Measurements from ENCODE around the gene UBE2U.

The UBE2U gene

GRCh38 chr1:64172458-64172983 is 30.9 kb upstream of the UBE2U start:
- Histone ChIP-seq H3K27ac (ENCODE audit: low read length) (no peak overlapping the region), H3K9me3 (ENCODE audit: control insufficient read depth in 1 of 2, low read length in 2 of 2) (no peaks in the 10 kb centered on the region), H3K36me3 (ENCODE audit: control insufficient read depth in 1 of 2, insufficient read depth in 2 of 2, low read length in 2 of 2) (peaks cover 0 to 2% of the 10 kb centered on the region in 2 donors), H3K27me3 (ENCODE audit: low read depth, low read length) (no peaks in the 10 kb centered on the region), H3K4me1 (ENCODE audit: control insufficient read depth in 1 of 2, insufficient read depth in 2 of 2, low read length in 2 of 2) (peaks cover 6 to 12% of the 10 kb centered on the region in 2 donors), H3K4me3 (ENCODE audit: low read depth in 1 of 2, low read length in 2 of 2) (no peak overlapping the region)

DNA sequence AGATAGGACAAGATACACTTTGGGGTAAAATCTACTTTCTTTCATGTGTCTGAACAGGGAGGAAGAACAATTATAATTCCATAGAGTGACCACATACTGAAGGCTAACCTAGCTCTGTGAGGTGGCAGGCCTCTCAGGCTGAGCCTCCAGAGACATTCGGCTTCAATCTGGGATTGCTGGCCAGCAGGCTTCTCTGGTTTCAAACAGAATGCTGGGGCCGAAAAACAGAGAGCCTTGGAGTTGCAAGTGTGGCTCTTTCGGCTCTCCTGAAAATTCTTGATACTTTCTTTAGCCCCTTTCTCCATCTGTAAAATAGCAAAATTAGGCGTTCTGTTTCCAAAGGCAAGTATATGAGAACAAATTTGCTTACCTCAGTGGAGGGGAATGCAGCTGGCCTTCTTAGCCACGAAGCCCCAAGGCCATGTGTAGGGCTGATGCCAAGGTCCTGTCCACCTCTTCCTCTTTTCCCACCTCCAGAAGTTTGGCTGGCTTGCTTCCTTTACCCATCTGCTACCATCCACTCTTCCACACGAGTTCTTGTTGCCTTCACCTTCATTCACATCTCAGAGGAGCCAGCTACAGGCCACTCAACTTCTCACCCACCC is 30.0 kb upstream of the UBE2U start:
- no peaks in the 10 kb centered on the region for H3K9me3 ChIP-seq (ENCODE audit: control insufficient read depth in 1 of 2, low read length in 2 of 2)
- H3K4me3 ChIP-seq (ENCODE audit: low read depth in 1 of 2, low read length in 2 of 2): no peak overlapping the region
- no peak overlapping the region for H3K27ac ChIP-seq (ENCODE audit: low read length)
- peaks cover 3 to 6% of the 10 kb centered on the region in 2 donors for H3K36me3 ChIP-seq (ENCODE audit: control insufficient read depth in 1 of 2, insufficient read depth in 2 of 2, low read length in 2 of 2)
- H3K27me3 ChIP-seq (ENCODE audit: low read depth, low read length): no peaks in the 10 kb centered on the region
- H3K4me1 ChIP-seq (ENCODE audit: control insufficient read depth in 1 of 2, insufficient read depth in 2 of 2, low read length in 2 of 2): peaks cover 6 to 12% of the 10 kb centered on the region in 2 donors

DNA sequence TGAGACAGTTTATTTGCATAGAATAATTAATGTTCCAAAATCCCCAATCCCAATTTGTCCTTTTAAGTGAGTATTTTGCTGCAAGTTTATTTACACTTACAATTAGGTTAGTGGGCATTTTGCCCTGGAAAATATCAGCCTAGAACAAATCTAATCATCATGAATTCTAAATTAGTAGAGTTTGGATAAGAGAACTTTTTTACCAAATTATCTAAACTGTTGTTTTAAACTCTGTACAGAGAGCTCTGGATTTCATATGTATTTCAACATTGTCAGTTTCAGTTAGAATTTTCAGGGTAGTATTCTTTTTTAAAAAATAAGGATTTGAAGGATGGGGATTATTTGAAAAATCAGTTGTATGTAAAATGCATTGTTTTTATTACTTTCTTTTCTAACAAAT is 27.8 kb upstream of the UBE2U start:
- no peaks in the 10 kb centered on the region for H3K27me3 ChIP-seq (ENCODE audit: low read depth, low read length)
- H3K4me1 ChIP-seq (ENCODE audit: control insufficient read depth in 1 of 2, insufficient read depth in 2 of 2, low read length in 2 of 2): peaks cover 6 to 12% of the 10 kb centered on the region in 2 donors
- H3K36me3 ChIP-seq (ENCODE audit: control insufficient read depth in 1 of 2, insufficient read depth in 2 of 2, low read length in 2 of 2): peaks cover 3 to 9% of the 10 kb centered on the region in 2 donors
- no peak overlapping the region for H3K4me3 ChIP-seq (ENCODE audit: low read depth in 1 of 2, low read length in 2 of 2)
- no peak overlapping the region for H3K27ac ChIP-seq (ENCODE audit: low read length)
- no peaks in the 10 kb centered on the region for H3K9me3 ChIP-seq (ENCODE audit: control insufficient read depth in 1 of 2, low read length in 2 of 2)

DNA sequence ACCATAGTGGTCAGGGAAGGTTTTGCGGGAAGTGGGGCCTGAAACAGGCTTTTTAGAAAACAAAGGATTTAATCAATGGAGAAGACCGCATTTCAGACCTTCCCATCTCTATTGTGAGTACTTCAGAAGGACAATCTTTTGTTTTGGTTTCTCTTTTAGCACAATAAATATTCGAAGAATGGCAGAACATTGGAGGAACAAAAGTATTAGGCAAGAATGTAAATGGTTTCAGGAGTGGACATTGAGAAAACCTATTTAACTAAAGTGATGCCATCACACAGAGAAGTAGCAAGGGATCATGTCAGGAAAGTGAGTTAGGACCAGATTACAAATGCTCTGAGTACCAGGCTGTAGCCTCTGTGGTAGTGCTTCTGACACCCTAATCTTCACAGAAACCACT is 26.8 kb upstream of the UBE2U start:
- no peak overlapping the region for H3K4me3 ChIP-seq (ENCODE audit: low read depth in 1 of 2, low read length in 2 of 2)
- no peak overlapping the region for H3K27ac ChIP-seq (ENCODE audit: low read length)
- H3K4me1 ChIP-seq (ENCODE audit: control insufficient read depth in 1 of 2, insufficient read depth in 2 of 2, low read length in 2 of 2): peaks cover 3 to 9% of the 10 kb centered on the region in 2 donors
- H3K9me3 ChIP-seq (ENCODE audit: control insufficient read depth in 1 of 2, low read length in 2 of 2): no peaks in the 10 kb centered on the region
- peaks cover 3 to 9% of the 10 kb centered on the region in 2 donors for H3K36me3 ChIP-seq (ENCODE audit: control insufficient read depth in 1 of 2, insufficient read depth in 2 of 2, low read length in 2 of 2)
- H3K27me3 ChIP-seq (ENCODE audit: low read depth, low read length): no peaks in the 10 kb centered on the region

GRCh38 chr1:64179588-64179987 is 23.8 kb upstream of the UBE2U start:
- H3K4me3 ChIP-seq (ENCODE audit: low read depth in 1 of 2, low read length in 2 of 2): no peak overlapping the region
- peaks cover 3 to 9% of the 10 kb centered on the region in 2 donors for H3K36me3 ChIP-seq (ENCODE audit: control insufficient read depth in 1 of 2, insufficient read depth in 2 of 2, low read length in 2 of 2)
- peaks cover 0 to 4% of the 10 kb centered on the region in 2 donors for H3K4me1 ChIP-seq (ENCODE audit: control insufficient read depth in 1 of 2, insufficient read depth in 2 of 2, low read length in 2 of 2)
- H3K9me3 ChIP-seq (ENCODE audit: control insufficient read depth in 1 of 2, low read length in 2 of 2): no peaks in the 10 kb centered on the region
- H3K27me3 ChIP-seq (ENCODE audit: low read depth, low read length): no peaks in the 10 kb centered on the region
- H3K27ac ChIP-seq (ENCODE audit: low read length): no peak overlapping the region

DNA sequence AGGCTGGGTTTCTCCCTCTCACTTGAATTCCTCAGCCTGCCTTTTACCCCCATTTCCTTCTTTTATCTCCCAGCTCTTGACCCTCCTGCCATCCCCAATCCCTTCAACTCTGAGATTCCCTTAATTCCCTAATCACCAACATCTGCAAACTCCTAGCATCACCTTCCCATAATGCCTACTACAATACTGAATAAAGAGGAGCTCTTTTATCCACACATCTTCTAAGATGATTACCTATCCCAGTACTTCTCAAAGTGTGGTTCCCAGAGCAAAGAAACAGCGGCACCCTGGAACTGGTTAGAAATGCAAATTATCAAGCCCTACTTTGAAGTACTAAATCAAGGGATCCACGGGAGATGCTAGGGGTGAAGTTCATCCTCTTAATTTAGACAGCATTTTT is 21.2 kb upstream of the UBE2U start:
- Histone ChIP-seq H3K4me3 (ENCODE audit: low read depth in 1 of 2, low read length in 2 of 2) (no peak overlapping the region), H3K27ac (ENCODE audit: low read length) (no peak overlapping the region), H3K4me1 (ENCODE audit: control insufficient read depth in 1 of 2, insufficient read depth in 2 of 2, low read length in 2 of 2) (peaks cover 0 to 4% of the 10 kb centered on the region in 2 donors), H3K36me3 (ENCODE audit: control insufficient read depth in 1 of 2, insufficient read depth in 2 of 2, low read length in 2 of 2) (peaks cover 3 to 9% of the 10 kb centered on the region in 2 donors), H3K27me3 (ENCODE audit: low read depth, low read length) (no peaks in the 10 kb centered on the region), H3K9me3 (ENCODE audit: control insufficient read depth in 1 of 2, low read length in 2 of 2) (no peaks in the 10 kb centered on the region)

DNA sequence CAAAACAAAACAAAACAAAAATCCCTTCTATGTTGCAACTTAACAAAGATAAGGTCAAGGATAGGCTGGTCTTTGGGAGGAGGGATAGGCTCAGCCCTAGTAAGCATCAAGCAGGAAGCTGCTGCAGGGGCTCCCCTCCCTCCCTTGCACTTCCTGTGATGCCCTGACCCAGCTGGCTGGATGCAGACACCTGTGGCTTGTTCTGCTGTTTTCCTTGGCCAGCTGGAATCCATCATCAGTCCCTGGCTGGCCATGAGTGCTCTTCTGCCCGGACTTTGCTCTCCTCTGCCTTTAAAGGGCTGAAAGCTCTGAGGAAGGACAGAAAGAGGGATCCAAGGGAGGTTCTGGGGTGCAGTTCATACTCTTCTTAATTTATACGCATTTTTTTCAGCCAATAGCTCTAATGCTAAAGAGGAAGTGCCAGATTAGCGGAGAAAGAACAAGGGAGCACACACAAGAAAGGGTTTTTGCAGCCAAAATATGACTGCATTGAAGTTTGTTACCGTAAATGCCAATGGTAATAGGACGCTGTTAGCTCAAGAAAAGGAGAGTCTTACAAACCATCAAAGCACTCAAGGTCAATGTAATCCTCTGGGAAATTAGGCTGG is 19.9 kb upstream of the UBE2U start:
- Histone ChIP-seq H3K9me3 (ENCODE audit: control insufficient read depth in 1 of 2, low read length in 2 of 2) (no peaks in the 10 kb centered on the region), H3K4me3 (ENCODE audit: low read depth in 1 of 2, low read length in 2 of 2) (no peak overlapping the region), H3K27me3 (ENCODE audit: low read depth, low read length) (no peaks in the 10 kb centered on the region), H3K4me1 (ENCODE audit: control insufficient read depth in 1 of 2, insufficient read depth in 2 of 2, low read length in 2 of 2) (peaks cover 0 to 4% of the 10 kb centered on the region in 2 donors), H3K27ac (ENCODE audit: low read length) (no peak overlapping the region), H3K36me3 (ENCODE audit: control insufficient read depth in 1 of 2, insufficient read depth in 2 of 2, low read length in 2 of 2) (peaks cover 0 to 2% of the 10 kb centered on the region in 2 donors)

DNA sequence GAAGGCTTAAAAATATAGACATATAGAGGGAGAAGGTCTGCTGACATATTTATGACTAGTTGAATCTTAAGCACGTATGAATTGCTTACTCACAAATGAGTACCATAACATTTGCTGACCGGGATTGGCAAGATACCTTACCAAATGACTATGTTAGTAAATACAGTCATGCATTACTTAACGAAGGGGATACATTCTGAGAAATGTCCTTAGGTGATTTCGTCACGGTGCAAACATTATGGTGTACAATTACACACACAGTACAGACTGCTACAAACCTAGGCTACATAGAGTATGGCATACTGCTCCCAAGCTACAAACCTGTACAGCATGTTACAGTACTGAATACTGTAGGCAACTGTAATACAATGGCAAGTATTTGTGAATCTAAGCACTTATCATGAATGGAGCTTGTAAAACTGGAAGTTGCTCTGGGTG is 19.4 kb upstream of the UBE2U start:
- no peak overlapping the region for H3K27ac ChIP-seq (ENCODE audit: low read length)
- no peaks in the 10 kb centered on the region for H3K36me3 ChIP-seq (ENCODE audit: control insufficient read depth in 1 of 2, insufficient read depth in 2 of 2, low read length in 2 of 2)
- no peaks in the 10 kb centered on the region for H3K27me3 ChIP-seq (ENCODE audit: low read depth, low read length)
- peaks cover 0 to 4% of the 10 kb centered on the region in 2 donors for H3K4me1 ChIP-seq (ENCODE audit: control insufficient read depth in 1 of 2, insufficient read depth in 2 of 2, low read length in 2 of 2)
- no peaks in the 10 kb centered on the region for H3K9me3 ChIP-seq (ENCODE audit: control insufficient read depth in 1 of 2, low read length in 2 of 2)
- no peak overlapping the region for H3K4me3 ChIP-seq (ENCODE audit: low read depth in 1 of 2, low read length in 2 of 2)

DNA sequence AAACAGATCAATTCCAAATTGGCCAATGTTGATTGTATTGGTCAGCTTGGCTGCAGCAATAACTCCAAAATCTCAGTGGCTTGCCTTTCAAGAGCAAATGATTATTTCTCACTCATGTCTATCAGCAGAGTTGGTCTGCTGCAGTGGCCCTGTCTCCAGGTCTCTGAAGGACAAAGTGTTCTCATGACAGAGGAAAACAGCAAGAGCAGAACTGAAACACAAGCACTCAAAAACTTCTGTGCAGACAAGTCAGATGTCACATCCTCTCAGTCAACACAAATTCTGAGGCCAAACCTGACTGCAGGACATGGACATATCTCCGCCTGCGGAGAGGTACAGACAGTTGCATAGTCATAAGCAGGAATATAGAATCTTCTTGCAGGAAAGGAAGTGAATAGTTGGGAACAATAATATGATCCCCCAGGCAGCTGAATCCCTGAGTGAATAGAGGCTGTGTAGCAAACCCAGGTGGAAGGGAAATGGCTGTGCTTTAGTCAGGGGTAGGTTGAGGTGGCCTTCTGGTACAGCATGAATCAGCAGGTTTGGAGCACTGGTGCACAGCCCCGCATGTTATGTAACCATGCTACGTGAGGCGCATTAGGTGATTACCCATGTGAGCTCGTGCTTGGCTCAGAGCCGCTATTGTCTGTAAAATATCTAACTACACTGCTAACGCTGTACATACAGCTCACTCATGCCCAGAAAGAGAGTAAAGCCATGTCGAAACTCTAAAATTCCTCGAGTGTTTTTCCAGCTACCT is 17.1 kb upstream of the UBE2U start:
- Histone ChIP-seq H3K4me1 (ENCODE audit: control insufficient read depth in 1 of 2, insufficient read depth in 2 of 2, low read length in 2 of 2) (peaks cover 0 to 4% of the 10 kb centered on the region in 2 donors), H3K9me3 (ENCODE audit: control insufficient read depth in 1 of 2, low read length in 2 of 2) (no peaks in the 10 kb centered on the region), H3K4me3 (ENCODE audit: low read depth in 1 of 2, low read length in 2 of 2) (no peak overlapping the region), H3K36me3 (ENCODE audit: control insufficient read depth in 1 of 2, insufficient read depth in 2 of 2, low read length in 2 of 2) (no peaks in the 10 kb centered on the region), H3K27ac (ENCODE audit: low read length) (no peak overlapping the region), H3K27me3 (ENCODE audit: low read depth, low read length) (no peaks in the 10 kb centered on the region)

GRCh38 chr1:64186898-64187280 is 16.5 kb upstream of the UBE2U start:
- H3K36me3 ChIP-seq (ENCODE audit: control insufficient read depth in 1 of 2, insufficient read depth in 2 of 2, low read length in 2 of 2): no peaks in the 10 kb centered on the region
- H3K27ac ChIP-seq (ENCODE audit: low read length): no peak overlapping the region
- H3K4me1 ChIP-seq (ENCODE audit: control insufficient read depth in 1 of 2, insufficient read depth in 2 of 2, low read length in 2 of 2): peaks cover 0 to 4% of the 10 kb centered on the region in 2 donors
- H3K4me3 ChIP-seq (ENCODE audit: low read depth in 1 of 2, low read length in 2 of 2): no peak overlapping the region
- no peaks in the 10 kb centered on the region for H3K9me3 ChIP-seq (ENCODE audit: control insufficient read depth in 1 of 2, low read length in 2 of 2)
- no peaks in the 10 kb centered on the region for H3K27me3 ChIP-seq (ENCODE audit: low read depth, low read length)

DNA sequence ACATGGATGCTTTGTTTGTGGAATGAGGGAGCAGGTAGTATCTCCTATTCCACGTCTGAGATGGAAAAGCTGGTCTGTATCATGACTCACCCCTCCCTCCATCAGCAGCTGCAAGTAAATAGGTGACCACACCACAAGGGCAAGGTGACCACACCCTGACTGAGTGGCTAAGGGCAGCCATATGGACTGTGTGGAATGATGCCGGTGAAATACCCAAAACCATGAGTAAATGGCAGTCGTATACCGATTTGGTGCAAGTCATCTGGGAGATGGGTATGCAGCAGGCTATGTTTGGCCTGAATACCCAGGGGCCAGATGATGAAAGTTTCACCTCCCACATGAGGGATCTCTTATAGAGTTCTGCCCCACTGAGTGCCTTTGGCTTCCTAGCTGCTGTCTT is 15.8 kb upstream of the UBE2U start:
- no peaks in the 10 kb centered on the region for H3K9me3 ChIP-seq (ENCODE audit: control insufficient read depth in 1 of 2, low read length in 2 of 2)
- no peaks in the 10 kb centered on the region for H3K27me3 ChIP-seq (ENCODE audit: low read depth, low read length)
- no peaks in the 10 kb centered on the region for H3K36me3 ChIP-seq (ENCODE audit: control insufficient read depth in 1 of 2, insufficient read depth in 2 of 2, low read length in 2 of 2)
- H3K4me1 ChIP-seq (ENCODE audit: control insufficient read depth in 1 of 2, insufficient read depth in 2 of 2, low read length in 2 of 2): peaks cover 0 to 4% of the 10 kb centered on the region in 2 donors
- no peak overlapping the region for H3K27ac ChIP-seq (ENCODE audit: low read length)
- no peak overlapping the region for H3K4me3 ChIP-seq (ENCODE audit: low read depth in 1 of 2, low read length in 2 of 2)

Data from muscle layer of duodenum (tissue), 2 donors.